GM12878 (cell line): ENCODE data around the gene NCAM2. TPM values are rescaled to one million over a fixed set of nuclear protein-coding genes. Genes with fewer than 3 reads are reported as not detected.

ENCODE experiments used
- ATAC-seq: fragments of 200-7000 bp; cut with Tn5 transposase; 3 replicates; pipeline ENCODE4 v1.9.1; 2020; ENCODE audit warnings: mild to moderate bottlenecking, moderate library complexity
- BruUV-seq: library from RNA; stranded (reverse); fragments of 400-500 nt; replicated peaks from 2 replicates; lab custom pipeline; 2021; lab: Mats Ljungman, UMichigan
- CTCF ChIA-PET: fragments of 300-600 bp; sonication (Branson Sonifier 250); formaldehyde crosslinking; extraction: SDS; loops from one replicate; lab custom pipeline; 2021; ENCODE audit warnings: inconsistent platforms; lab: Yijun Ruan, JAX
- POLR2A ChIA-PET: fragments of 350-600 bp; formaldehyde crosslinking; extraction: SDS; loops from one replicate; lab custom pipeline; 2021; ENCODE audit warnings: inconsistent platforms; lab: Charles Lee
- RAD21 ChIA-PET: fragments of 300-600 bp; sonication (Branson Sonifier 250); formaldehyde crosslinking; loops from one replicate; lab custom pipeline; 2023; ENCODE audit warnings: antibody characterized with exemption; ENCODE audit not compliant: unreplicated experiment; lab: Charles Lee
- SMC1A ChIA-PET: fragments of 300-600 bp; sonication (Branson Sonifier 250); formaldehyde crosslinking; loops from one replicate; lab custom pipeline; 2023; ENCODE audit not compliant: unreplicated experiment, uncharacterized antibody; lab: Charles Lee
- DNase-seq: peaks from one replicate; pipeline ENCODE4 v3.0.0-alpha.2; 2011; ENCODE audit warnings: low read depth, low spot score
- FAIRE-seq: peaks from 3 replicates; lab custom pipeline; 2011; peaks lifted over from hg19 to GRCh38; lab: Jason Lieb, UNC
- H2AFZ ChIP-seq: 2 replicates; pipeline ENCODE4 v1.6.0; 2011; ENCODE audit warnings: low read depth, low read length, control low read depth; ENCODE audit not compliant: control insufficient read depth
- H3K27ac ChIP-seq: 2 replicates; pipeline ENCODE4 v1.5.1; 2011; ENCODE audit warnings: control low read depth; ENCODE audit not compliant: control insufficient read depth, insufficient read depth
- H3K27me3 ChIP-seq, 2 experiments: replicated peaks in 1 of 2; 2 replicates each; pipeline versions ENCODE4 v1.6.0 to v1.6.1; 2011; ENCODE audit warnings: low read length in 1 of 2; ENCODE audit not compliant: control insufficient read depth in 2 of 2, insufficient read depth in 2 of 2
- H3K36me3 ChIP-seq, 2 experiments: 2 replicates each; pipeline ENCODE4 v1.5.1; 2011; ENCODE audit warnings: low read length in 1 of 2; ENCODE audit not compliant: control insufficient read depth in 2 of 2, insufficient read depth in 2 of 2
- H3K4me1 ChIP-seq: 2 replicates; pipeline ENCODE4 v1.6.1; 2011; ENCODE audit warnings: mild to moderate bottlenecking, low read length, moderate library complexity, mixed read lengths; ENCODE audit not compliant: control insufficient read depth, insufficient read depth
- H3K4me2 ChIP-seq: 2 replicates; pipeline ENCODE4 v1.6.0; 2011; ENCODE audit warnings: control low read depth; ENCODE audit not compliant: control insufficient read depth, insufficient read depth
- H3K4me3 ChIP-seq: fragments of 200-600 bp; sonication (generic); 2 replicates; pipeline ENCODE4 v1.5.1; 2016
- H3K79me2 ChIP-seq: 2 replicates; pipeline ENCODE4 v1.6.0; 2011; ENCODE audit warnings: low read length; ENCODE audit not compliant: control insufficient read depth, insufficient read depth
- H3K9ac ChIP-seq: 2 replicates; pipeline ENCODE4 v1.8.0; 2011; ENCODE audit warnings: low read length, control low read depth, mixed read lengths; ENCODE audit not compliant: control insufficient read depth, insufficient read depth
- H3K9me3 ChIP-seq: replicated peaks from 3 replicates; pipeline ENCODE4 v1.5.1; 2011; ENCODE audit warnings: mild to moderate bottlenecking, low read length; ENCODE audit not compliant: control insufficient read depth, insufficient read depth
- H4K20me1 ChIP-seq: 2 replicates; pipeline ENCODE4 v1.6.0; 2011; ENCODE audit not compliant: control insufficient read depth, insufficient read depth
- ASH2L ChIP-seq: fragments of 300-600, 200-600 bp; sonication (generic); IDR thresholded peaks from 2 replicates; pipeline ENCODE4 v1.6.1; 2017; ENCODE audit warnings: low read depth, mild to moderate bottlenecking, borderline replicate concordance
- BCLAF1 ChIP-seq: fragments of 450-650 bp; IDR thresholded peaks from 2 replicates; pipeline ENCODE4 v1.6.1; 2017; ENCODE audit warnings: antibody characterized with exemption, mild to moderate bottlenecking, moderate library complexity
- BRCA1 ChIP-seq: IDR thresholded peaks from 2 replicates; pipeline ENCODE4 v1.6.1; 2011; ENCODE audit warnings: low read depth, low read length, improper control_type of control experiment
- CHD4 ChIP-seq: fragments of 200-600 bp; sonication (generic); IDR thresholded peaks from 2 replicates; pipeline ENCODE4 v1.6.1; 2016; ENCODE audit warnings: mild to moderate bottlenecking
- EZH2 ChIP-seq: IDR thresholded peaks from 2 replicates; pipeline ENCODE4 v1.6.1; 2012; ENCODE audit warnings: low read depth, mild to moderate bottlenecking, control low read depth, inconsistent platforms, low read length, borderline replicate concordance; ENCODE audit not compliant: control insufficient read depth
- IKZF1 ChIP-seq: fragments of 450-650 bp; conservative IDR thresholded peaks from 2 replicates; pipeline ENCODE4 v1.6.1; 2017; ENCODE audit warnings: antibody characterized with exemption, mild to moderate bottlenecking
- KDM1A ChIP-seq: fragments of 200-600 bp; sonication (generic); IDR thresholded peaks from 2 replicates; pipeline ENCODE4 v1.6.1; 2016; ENCODE audit warnings: borderline replicate concordance
- NRF1 ChIP-seq: conservative IDR thresholded peaks from 2 replicates; pipeline ENCODE4 v1.6.1; 2011; ENCODE audit warnings: mild to moderate bottlenecking, low read depth, low read length, improper control_type of control experiment
- POLR2A ChIP-seq: IDR thresholded peaks from 2 replicates; pipeline ENCODE4 v1.6.1; 2011; ENCODE audit warnings: low read depth, mild to moderate bottlenecking, low read length
- RAD21 ChIP-seq: IDR thresholded peaks from 2 replicates; pipeline ENCODE4 v1.6.1; 2011; ENCODE audit warnings: mild to moderate bottlenecking, low read depth, low read length, moderate library complexity; ENCODE audit not compliant: insufficient read depth
- RB1 ChIP-seq: fragments of 450-650 bp; formaldehyde crosslinking; IDR thresholded peaks from 2 replicates; pipeline ENCODE4 v1.6.1; 2017; ENCODE audit warnings: mild to moderate bottlenecking, borderline replicate concordance
- RBBP5 ChIP-seq: fragments of 200-600 bp; sonication (generic); conservative IDR thresholded peaks from 2 replicates; pipeline ENCODE4 v1.6.1; 2016
- SIX5 ChIP-seq: IDR thresholded peaks from 2 replicates; pipeline ENCODE4 v1.6.1; 2011; ENCODE audit warnings: mild to moderate bottlenecking, low read depth, low read length, moderate library complexity; ENCODE audit not compliant: severe bottlenecking
- SRF ChIP-seq, 2 experiments: IDR thresholded peaks; 2 replicates each; pipeline ENCODE4 v1.6.1; 2011; ENCODE audit warnings: low read depth in 2 of 2, low read length in 2 of 2, mild to moderate bottlenecking in 1 of 2, moderate library complexity in 1 of 2
- TAF1 ChIP-seq: IDR thresholded peaks from 2 replicates; pipeline ENCODE4 v1.6.1; 2011; ENCODE audit warnings: mild to moderate bottlenecking, low read depth, low read length, borderline replicate concordance
- WGBS: methylation state at CpG from one replicate; pipeline ENCODE4 v1.1.6; 2016; ENCODE audit warnings: low lambda C conversion rate; ENCODE audit not compliant: insufficient replicate concordance, insufficient coverage; ENCODE audit errors: missing lambda C conversion rate; 5-methylcytosine and 5-hydroxymethylcytosine counted together
- in situ Hi-C: fragments of 300-500 bp; cut with MboI; formaldehyde crosslinking; loops from 9 replicates; pipeline ENCODE4 v1.14.3; 2018; ENCODE audit warnings: mixed read lengths
- intact Hi-C: fragments of 100-400 bp; cut with micrococcal nuclease; formaldehyde crosslinking; loops from one replicate; pipeline ENCODE4 v1.14.2; 2022; ENCODE audit not compliant: unreplicated experiment
- polyA plus RNA-seq, 11 experiments: library from polyadenylated mRNA; depleted of rRNA in 4 of 11; unstranded in 6 of 11; stranded (reverse) in 5 of 11; fragments of >200 nt; fragmentation: Nextera tagmentation in 4 of 11; fragmentation: Illumina TruSeq in 1 of 11; extraction: Ambion mirVana in 4 of 11; extraction: Trizol in 1 of 11; gene quantifications; 1 replicate in 1 of 11; 2 replicates in 10 of 11; pipeline versions ENCODE4 v1.2.1 to v1.2.3, GENCODE V29; 2011 to 2016; ENCODE audit warnings: inconsistent platforms in 2 of 11, missing spikeins in 2 of 11, low read depth in 1 of 11
- total RNA-seq, 4 experiments: library from RNA; depleted of rRNA in 3 of 4; stranded (reverse); fragments of >200 nt in 3 of 4; fragmentation: Illumina TruSeq in 1 of 4; extraction: Trizol in 1 of 4; gene quantifications; 2 replicates each; pipeline versions ENCODE4 v1.2.1 to v1.2.3, GENCODE V29; 2013 to 2021
- TF ChIP-seq, protein P1 (sequence below): fragments of 450-650 bp; IDR thresholded peaks from 2 replicates; pipeline ENCODE4 v1.6.1; 2014; ENCODE audit warnings: mild to moderate bottlenecking

NCAM2 gene
- total and polyA plus RNA-seq, 10 of the 15 experiments (the other 5 are each of a cell fraction or from before 2014, with no cell fraction given): 0.23 to 0.27 TPM; not detected in 8

GRCh38 chr21:21559285-21560045 is 561.3 kb downstream of the NCAM2 start:
- Histone ChIP-seq H3K4me1 (no peaks in the 10 kb centered on the region), H4K20me1 (no peaks in the 10 kb centered on the region), H2AFZ (no peak overlapping the region), H3K27me3 (no peaks in the 10 kb centered on the region), H3K9ac (no peak overlapping the region), H3K27ac (no peak overlapping the region), H3K9me3 (no peaks in the 10 kb centered on the region; the same call in 2 of the 3 replicates), H3K4me3 (no peak overlapping the region), H3K4me2 (no peak overlapping the region), H3K79me2 (no peaks in the 10 kb centered on the region), H3K36me3 (no peaks in the 10 kb centered on the region)
- ChIA-PET POLR2A (no interaction called here), RAD21 (no interaction called here), SMC1A (no interaction called here), CTCF (no interaction called here)
- FAIRE-seq (no peak), ATAC-seq (no peak), DNase-seq (no peak)
- intact Hi-C loops (loop anchor here (10.0 kb wide), 1 partner anchor 55 kb away; no protein-coding TSS in a partner anchor), in situ Hi-C loops (no loop called here)
- BruUV-seq: no TSS peak
- WGBS: 0% methylated on average over 2 of the region's 2 CpGs
- TF ChIP-seq ASH2L: no peak
- no peak for TF ChIP-seq BRCA1
- TF ChIP-seq NRF1: no peak
- no peak for TF ChIP-seq SIX5
- TF ChIP-seq IKZF1: no peak
- TF ChIP-seq BCLAF1: no peak
- TF ChIP-seq RBBP5: no peak
- no peak for TF ChIP-seq RB1
- no peak for TF ChIP-seq POLR2A
- no peak for TF ChIP-seq TAF1
- no peak for TF ChIP-seq KDM1A
- TF ChIP-seq EZH2: no peak
- TF ChIP-seq SRF (IDR thresholded peaks at IDR 0.05; ENCODE audit: low read depth in 2 of 2, low read length in 2 of 2): no peak
- no peak for TF ChIP-seq CHD4
- TF ChIP-seq, protein P1, sequence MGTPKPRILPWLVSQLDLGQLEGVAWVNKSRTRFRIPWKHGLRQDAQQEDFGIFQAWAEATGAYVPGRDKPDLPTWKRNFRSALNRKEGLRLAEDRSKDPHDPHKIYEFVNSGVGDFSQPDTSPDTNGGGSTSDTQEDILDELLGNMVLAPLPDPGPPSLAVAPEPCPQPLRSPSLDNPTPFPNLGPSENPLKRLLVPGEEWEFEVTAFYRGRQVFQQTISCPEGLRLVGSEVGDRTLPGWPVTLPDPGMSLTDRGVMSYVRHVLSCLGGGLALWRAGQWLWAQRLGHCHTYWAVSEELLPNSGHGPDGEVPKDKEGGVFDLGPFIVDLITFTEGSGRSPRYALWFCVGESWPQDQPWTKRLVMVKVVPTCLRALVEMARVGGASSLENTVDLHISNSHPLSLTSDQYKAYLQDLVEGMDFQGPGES: no peak
- TF ChIP-seq RAD21: no peak
